HG03135 (cell line): Measurements from ENCODE around the gene GRB10.

Experiments used
- ATAC-seq: cut with Tn5 transposase; IDR thresholded peaks from one replicate; pipeline ENCODE4 v1.9.1; 2021; ENCODE audit warnings: mild to moderate bottlenecking, moderate library complexity; ENCODE audit not compliant: unreplicated experiment

GRB10 gene

GRCh38 chr7:50674896-50675835 is 107.5 kb downstream of the GRB10 start:
- no peak for ATAC-seq

- no peak for ATAC-seq
Measured at GRCh38 chr7:50674299-50674698, 108.4 kb downstream of the GRB10 start.

- no peak for ATAC-seq
Measured at GRCh38 chr7:50673096-50673495, 109.6 kb downstream of the GRB10 start.

GRCh38 chr7:50672045-50672444 is 110.7 kb downstream of the GRB10 start:
- no peak for ATAC-seq

GRCh38 chr7:50671386-50671785 is 111.3 kb downstream of the GRB10 start:
- no peak for ATAC-seq

GRCh38 chr7:50669890-50670289 is 112.8 kb downstream of the GRB10 start:
- no peak for ATAC-seq

- ATAC-seq, result no peak
Measured at GRCh38 chr7:50667789-50668226, 114.9 kb downstream of the GRB10 start.

GRCh38 chr7:50667338-50667737 is 115.4 kb downstream of the GRB10 start:
- no peak for ATAC-seq

- ATAC-seq, result no peak
Measured at GRCh38 chr7:50666124-50666496, 116.6 kb downstream of the GRB10 start.

- ATAC-seq, result no peak
Measured at GRCh38 chr7:50665403-50666123, 117.1 kb downstream of the GRB10 start.

GRCh38 chr7:50664937-50665336 is 117.8 kb downstream of the GRB10 start:
- ATAC-seq, result no peak

- peak; percentile 52 for ATAC-seq
Measured at GRCh38 chr7:50664461-50664922, 118.2 kb downstream of the GRB10 start.

- ATAC-seq, result no peak
Measured at GRCh38 chr7:50663396-50664102, 119.1 kb downstream of the GRB10 start.

- no peak for ATAC-seq
Measured at GRCh38 chr7:50662996-50663395, 119.7 kb downstream of the GRB10 start.

GRCh38 chr7:50662041-50662694 is 120.5 kb downstream of the GRB10 start:
- no peak for ATAC-seq

- ATAC-seq, result peak; percentile 62
Measured at GRCh38 chr7:50661345-50662040, 121.2 kb downstream of the GRB10 start.

GRCh38 chr7:50660830-50661175 is 121.9 kb downstream of the GRB10 start:
- no peak for ATAC-seq

GRCh38 chr7:50660040-50660829 is 122.5 kb downstream of the GRB10 start:
- ATAC-seq, result no peak

- ATAC-seq, result no peak
Measured at GRCh38 chr7:50659329-50659965, 123.2 kb downstream of the GRB10 start.
